BJ (cell line): ENCODE results near the gene LRBA. TPM values are rescaled to one million over a fixed set of nuclear protein-coding genes. Genes with fewer than 3 reads are reported as not detected.

Experiments
- CTCF ChIA-PET: fragments of 350-600 bp; formaldehyde crosslinking; extraction: SDS; loops from one replicate; lab custom pipeline; 2021; ENCODE audit warnings: antibody characterized with exemption, inconsistent platforms; lab: Yijun Ruan, JAX
- POLR2A ChIA-PET: fragments of 300-600 bp; sonication (Branson Sonifier 250); formaldehyde crosslinking; extraction: SDS; loops from one replicate; lab custom pipeline; 2021; ENCODE audit warnings: antibody characterized with exemption; lab: Charles Lee
- DNase-seq: peaks from one replicate; pipeline ENCODE4 v3.0.0-alpha.2; 2011; ENCODE audit warnings: low read depth
- H3K27me3 ChIP-seq: 2 replicates; pipeline ENCODE4 v1.6.0; 2011; ENCODE audit warnings: low read length; ENCODE audit not compliant: control insufficient read depth, insufficient read depth
- H3K36me3 ChIP-seq: 2 replicates; pipeline ENCODE4 v1.5.1; 2011; ENCODE audit warnings: low read length; ENCODE audit not compliant: control insufficient read depth, insufficient read depth
- H3K4me3 ChIP-seq: 2 replicates; pipeline ENCODE4 v1.5.1; 2011; ENCODE audit warnings: low read depth, mild to moderate bottlenecking, control low read depth, low read length
- polyA plus RNA-seq: library from polyadenylated mRNA; depleted of rRNA; stranded (reverse); fragments of >200 nt; gene quantifications from 2 replicates; pipeline ENCODE4 v1.2.3, GENCODE V29; 2011
- TF ChIP-seq, protein P1 (sequence below): IDR thresholded peaks from 2 replicates; pipeline ENCODE4 v1.5.1; 2011; ENCODE audit warnings: low read depth, mild to moderate bottlenecking, control low read depth, inconsistent platforms, low read length, moderate library complexity; ENCODE audit not compliant: insufficient read depth

The LRBA gene
- polyA plus RNA-seq, 1 experiment, result 8.2 TPM

DNA sequence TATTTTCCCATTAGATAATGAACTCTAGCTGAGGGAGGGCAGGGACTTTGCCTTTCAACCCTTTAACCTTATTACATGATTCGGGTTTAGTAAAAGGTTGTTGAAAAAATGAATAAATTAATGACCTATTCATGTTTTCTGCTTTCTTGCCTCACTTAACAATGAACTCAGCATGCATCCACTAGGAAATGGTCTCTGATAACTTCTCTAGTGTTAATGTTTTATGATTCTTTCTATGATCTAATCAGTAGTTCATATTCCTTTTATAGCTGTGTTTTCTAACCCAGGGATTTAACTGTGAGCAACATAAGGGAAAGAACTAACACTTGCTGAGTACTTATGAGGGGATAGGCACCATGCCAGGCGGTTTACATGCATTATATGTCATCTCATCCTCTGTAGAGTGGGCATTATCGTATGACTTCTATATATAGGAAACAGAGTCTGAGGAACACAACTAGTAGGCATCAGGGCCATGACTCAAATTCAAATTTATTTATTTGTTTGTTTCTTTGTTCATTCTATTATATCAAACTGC is 669.8 kb downstream of the LRBA start:
- no peaks in the 10 kb centered on the region for H3K27me3 ChIP-seq
- TF ChIP-seq, protein P1, sequence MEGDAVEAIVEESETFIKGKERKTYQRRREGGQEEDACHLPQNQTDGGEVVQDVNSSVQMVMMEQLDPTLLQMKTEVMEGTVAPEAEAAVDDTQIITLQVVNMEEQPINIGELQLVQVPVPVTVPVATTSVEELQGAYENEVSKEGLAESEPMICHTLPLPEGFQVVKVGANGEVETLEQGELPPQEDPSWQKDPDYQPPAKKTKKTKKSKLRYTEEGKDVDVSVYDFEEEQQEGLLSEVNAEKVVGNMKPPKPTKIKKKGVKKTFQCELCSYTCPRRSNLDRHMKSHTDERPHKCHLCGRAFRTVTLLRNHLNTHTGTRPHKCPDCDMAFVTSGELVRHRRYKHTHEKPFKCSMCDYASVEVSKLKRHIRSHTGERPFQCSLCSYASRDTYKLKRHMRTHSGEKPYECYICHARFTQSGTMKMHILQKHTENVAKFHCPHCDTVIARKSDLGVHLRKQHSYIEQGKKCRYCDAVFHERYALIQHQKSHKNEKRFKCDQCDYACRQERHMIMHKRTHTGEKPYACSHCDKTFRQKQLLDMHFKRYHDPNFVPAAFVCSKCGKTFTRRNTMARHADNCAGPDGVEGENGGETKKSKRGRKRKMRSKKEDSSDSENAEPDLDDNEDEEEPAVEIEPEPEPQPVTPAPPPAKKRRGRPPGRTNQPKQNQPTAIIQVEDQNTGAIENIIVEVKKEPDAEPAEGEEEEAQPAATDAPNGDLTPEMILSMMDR, result no peak
- ChIA-PET POLR2A (no interaction called here), CTCF (no interaction called here)
- DNase-seq, result no peak
- H3K36me3 ChIP-seq, result no peaks in the 10 kb centered on the region
- no peak overlapping the region for H3K4me3 ChIP-seq

- TF ChIP-seq, protein P1, result no peak
- CTCF ChIA-PET, result no interaction called here
- Histone ChIP-seq H3K4me3 (no peak overlapping the region), H3K27me3 (no peaks in the 10 kb centered on the region), H3K36me3 (no peaks in the 10 kb centered on the region)
- DNase-seq, result no peak
- POLR2A ChIA-PET, result no interaction called here
Measured at GRCh38 chr4:150343796-150344195, 671.3 kb downstream of the LRBA start.

GRCh38 chr4:150342945-150343344 is 672.1 kb downstream of the LRBA start:
- Histone ChIP-seq H3K36me3 (no peaks in the 10 kb centered on the region), H3K27me3 (no peaks in the 10 kb centered on the region), H3K4me3 (no peak overlapping the region)
- no peak for DNase-seq
- ChIA-PET POLR2A (no interaction called here), CTCF (no interaction called here)
- TF ChIP-seq, protein P1, result no peak

DNA sequence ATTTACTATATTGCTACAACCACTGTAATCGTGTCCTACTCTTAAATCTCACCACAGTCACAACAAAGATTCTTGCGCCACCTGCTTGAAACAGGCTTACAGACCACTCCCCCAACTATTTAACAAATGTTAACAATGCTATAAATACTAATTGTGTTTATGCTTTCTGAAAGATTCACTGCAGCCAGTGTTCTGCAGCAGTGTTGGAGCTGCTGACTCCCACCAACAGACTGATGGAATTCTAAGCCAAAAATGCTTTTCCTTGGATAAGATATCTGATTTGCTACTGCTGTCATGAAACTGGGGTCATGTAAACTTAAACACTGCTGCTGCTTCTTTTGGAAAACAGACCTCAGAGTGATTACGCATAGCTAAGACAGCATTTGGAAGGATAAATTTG is 677.4 kb downstream of the LRBA start:
- H3K36me3 ChIP-seq, result no peaks in the 10 kb centered on the region
- DNase-seq, result peak; percentile 78
- TF ChIP-seq, protein P1, result no peak
- H3K27me3 ChIP-seq, result no peaks in the 10 kb centered on the region
- no peak overlapping the region for H3K4me3 ChIP-seq
- ChIA-PET CTCF (interaction anchor here (1.0 to 1.1 kb wide), 2 partner anchors 16 to 158 kb away, joined by 3 to 4 read pairs; no protein-coding TSS in a partner anchor), POLR2A (no interaction called here)

DNA sequence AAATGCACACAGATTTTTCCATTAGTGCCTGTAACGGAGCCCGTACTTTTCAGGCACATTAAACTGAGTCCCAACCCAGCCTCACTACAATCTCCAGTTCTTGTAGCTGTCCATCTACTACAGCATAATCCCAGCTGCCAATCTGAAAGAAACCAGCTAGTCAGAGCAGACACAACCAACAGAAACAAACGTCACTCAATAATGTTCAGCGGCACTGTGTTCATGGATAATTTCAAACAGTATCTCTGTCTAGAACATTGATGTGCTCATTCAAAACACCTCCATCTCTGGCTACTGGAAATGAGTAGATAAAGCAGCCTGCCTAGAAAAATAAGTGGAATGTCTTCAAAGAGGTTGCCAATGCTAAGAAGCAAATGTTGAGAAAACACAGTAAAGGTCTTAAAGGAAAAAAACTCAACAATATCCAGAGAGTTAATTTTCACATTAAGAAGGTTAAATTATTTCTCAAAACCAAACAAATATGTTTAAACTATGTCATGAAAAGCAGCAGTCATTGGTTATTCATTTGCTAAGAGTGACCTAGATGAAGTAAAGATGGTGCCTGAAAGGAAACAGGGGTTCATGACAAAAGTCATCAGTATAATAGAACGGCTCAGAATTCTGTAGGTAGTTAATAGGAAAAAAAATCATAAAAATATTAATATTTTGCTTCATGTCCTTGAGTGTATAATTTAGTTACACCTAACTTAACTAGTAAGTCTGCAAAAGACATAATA is 678.2 kb downstream of the LRBA start:
- no peak overlapping the region for H3K4me3 ChIP-seq
- CTCF ChIA-PET, result interaction anchor here (1.0 kb wide), 1 partner anchor 142 kb away, joined by 3 read pairs; no protein-coding TSS in a partner anchor
- no peaks in the 10 kb centered on the region for H3K27me3 ChIP-seq
- no peak for DNase-seq
- POLR2A ChIA-PET, result no interaction called here
- no peaks in the 10 kb centered on the region for H3K36me3 ChIP-seq
- TF ChIP-seq, protein P1, result no peak
